Neuronal stem cell (in vitro differentiated cells): Measurements from ENCODE around the gene MREG.
"Not testable (repeated sequence)": the region's sequence is repeated elsewhere in the genome, so short reads cannot be mapped to it uniquely, and the experiment has no call there.

Experiments
- DNase-seq: peaks from one replicate; pipeline ENCODE4 v3.0.0-alpha.2; 2013; ENCODE audit warnings: low spot score
- H2AFZ ChIP-seq: one replicate; pipeline ENCODE4 v1.6.1; 2013; ENCODE audit warnings: mild to moderate bottlenecking, low read length, inconsistent platforms
- H2AK5ac ChIP-seq: 2 replicates; pipeline ENCODE4 v1.6.1; 2013; ENCODE audit warnings: low read depth, mild to moderate bottlenecking, inconsistent platforms, low read length, moderate library complexity, mixed read lengths
- H2BK120ac ChIP-seq: 2 replicates; pipeline ENCODE4 v1.6.1; 2013; ENCODE audit warnings: low read depth, mild to moderate bottlenecking, inconsistent platforms, low read length, moderate library complexity, mixed read lengths
- H2BK12ac ChIP-seq: one replicate; pipeline ENCODE4 v1.6.1; 2013; ENCODE audit warnings: low read length, inconsistent platforms
- H2BK15ac ChIP-seq: 2 replicates; pipeline ENCODE4 v1.6.1; 2013; ENCODE audit warnings: mild to moderate bottlenecking, low read length, inconsistent platforms, mixed read lengths
- H2BK5ac ChIP-seq: one replicate; pipeline ENCODE4 v1.6.1; 2013; ENCODE audit warnings: inconsistent platforms, mild to moderate bottlenecking, low read length, moderate library complexity
- H3K14ac ChIP-seq: one replicate; pipeline ENCODE4 v1.6.1; 2013; ENCODE audit warnings: low read length, inconsistent platforms
- H3K18ac ChIP-seq: 2 replicates; pipeline ENCODE4 v1.6.1; 2013; ENCODE audit warnings: low read length, inconsistent platforms
- H3K23ac ChIP-seq: 2 replicates; pipeline ENCODE4 v1.6.1; 2013; ENCODE audit warnings: low read depth, mild to moderate bottlenecking, mixed read lengths, low read length, inconsistent platforms; ENCODE audit not compliant: poor library complexity
- H3K27ac ChIP-seq: replicated peaks from 3 replicates; pipeline ENCODE4 v1.5.1; 2013; ENCODE audit warnings: low read length, inconsistent platforms
- H3K27me3 ChIP-seq, 3 experiments: 2 replicates each; pipeline ENCODE4 v1.6.1; 2013; ENCODE audit warnings: low read length in 3 of 3, mild to moderate bottlenecking in 2 of 3, inconsistent platforms in 1 of 3, low read depth in 1 of 3, mixed read lengths in 1 of 3, moderate library complexity in 1 of 3; ENCODE audit not compliant: control insufficient read depth in 3 of 3, insufficient read depth in 3 of 3
- H3K36me3 ChIP-seq, 2 donors: replicated peaks in 1 of 2; 2 replicates each; pipeline ENCODE4 v1.6.1; 2013; ENCODE audit warnings: low read length in 2 of 2; ENCODE audit not compliant: control insufficient read depth in 2 of 2, insufficient read depth in 2 of 2
- H3K4ac ChIP-seq: 2 replicates; pipeline ENCODE4 v1.6.1; 2013; ENCODE audit warnings: inconsistent platforms, mild to moderate bottlenecking, low read length, moderate library complexity
- H3K4me1 ChIP-seq, 2 donors: 1 replicate in 1 of 2; 2 replicates in 1 of 2; pipeline ENCODE4 v1.6.1; 2013; ENCODE audit warnings: low read length in 2 of 2, low read depth in 1 of 2; ENCODE audit not compliant: control insufficient read depth in 2 of 2, insufficient read depth in 1 of 2
- H3K4me2 ChIP-seq: one replicate; pipeline ENCODE4 v1.6.1; 2013; ENCODE audit warnings: mild to moderate bottlenecking, low read length, inconsistent platforms; ENCODE audit not compliant: insufficient read depth, poor library complexity, severe bottlenecking
- H3K4me3 ChIP-seq, 2 donors: 2 replicates each; pipeline ENCODE4 v1.5.1; 2013; ENCODE audit warnings: low read length in 2 of 2, mild to moderate bottlenecking in 2 of 2, inconsistent platforms in 1 of 2, moderate library complexity in 1 of 2
- H3K79me1 ChIP-seq: one replicate; pipeline ENCODE4 v1.6.1; 2013; ENCODE audit warnings: low read depth, mild to moderate bottlenecking, inconsistent platforms, low read length, moderate library complexity
- H3K9ac ChIP-seq: one replicate; pipeline ENCODE4 v1.6.1; 2013; ENCODE audit warnings: mild to moderate bottlenecking, low read depth, low read length, inconsistent platforms; ENCODE audit not compliant: poor library complexity
- H3K9me3 ChIP-seq, 2 donors: replicated peaks in 1 of 2; 2 replicates each; pipeline versions ENCODE3 to v1.6.1; 2013; ENCODE audit warnings: low read length in 2 of 2, mild to moderate bottlenecking in 2 of 2, inconsistent platforms in 1 of 2, low read depth in 1 of 2, mixed read lengths in 1 of 2, moderate library complexity in 1 of 2; ENCODE audit not compliant: control insufficient read depth in 2 of 2, insufficient read depth in 1 of 2
- H4K8ac ChIP-seq: one replicate; pipeline ENCODE4 v1.6.1; 2013; ENCODE audit warnings: low read depth, mild to moderate bottlenecking, inconsistent platforms, low read length, moderate library complexity
- H4K91ac ChIP-seq: one replicate; pipeline ENCODE4 v1.6.1; 2013; ENCODE audit warnings: low read length, low read depth, mild to moderate bottlenecking, inconsistent platforms; ENCODE audit not compliant: poor library complexity
- WGBS, 2 donors: extraction: QIAGEN DNeasy Blood & Tissue Kit; methylation state at CpG; one replicate each; pipeline ENCODE4 v1.1.7; 2013; ENCODE audit warnings: missing lambda C conversion rate in 2 of 2, mixed read lengths in 1 of 2; ENCODE audit not compliant: insufficient read length in 2 of 2, insufficient replicate concordance in 1 of 2; ENCODE audit errors: extremely low coverage in 2 of 2; 5-methylcytosine and 5-hydroxymethylcytosine counted together

The MREG gene

GRCh38 chr2:215958257-215958656 is 55.1 kb downstream of the MREG start:
- H3K36me3 ChIP-seq: no peaks in the 10 kb centered on the region
- no peak overlapping the region for H3K4me2 ChIP-seq
- H3K79me1 ChIP-seq: no peaks in the 10 kb centered on the region
- H3K27ac ChIP-seq: no peak overlapping the region
- H2AFZ ChIP-seq: no peak overlapping the region
- no peak overlapping the region for H2BK120ac ChIP-seq
- peaks cover 0 to 2% of the 10 kb centered on the region in 2 donors for H3K4me1 ChIP-seq
- H3K9ac ChIP-seq: no peak overlapping the region
- H2BK15ac ChIP-seq: no peak overlapping the region
- no peak overlapping the region for H4K91ac ChIP-seq
- no peak overlapping the region for H2BK12ac ChIP-seq
- H2AK5ac ChIP-seq: no peak overlapping the region
- no peak overlapping the region for H4K8ac ChIP-seq
- no peak overlapping the region for H3K4ac ChIP-seq
- H3K9me3 ChIP-seq: no peaks in the 10 kb centered on the region
- H2BK5ac ChIP-seq: no peak overlapping the region
- H3K14ac ChIP-seq: no peak overlapping the region
- WGBS, 2 donors: no CpG with 5 or more reads among the region's 4 CpGs
- H3K4me3 ChIP-seq: no peak overlapping the region
- H3K23ac ChIP-seq: no peak overlapping the region
- DNase-seq: no peak
- no peak overlapping the region for H3K18ac ChIP-seq
- H3K27me3 ChIP-seq: no peaks in the 10 kb centered on the region

GRCh38 chr2:215957354-215958122 is 55.8 kb downstream of the MREG start:
- H3K4ac ChIP-seq, H2BK12ac ChIP-seq, H3K14ac ChIP-seq, H3K18ac ChIP-seq, H2AFZ ChIP-seq, H3K9ac ChIP-seq, H3K9me3 ChIP-seq, H3K36me3 ChIP-seq, H3K4me1 ChIP-seq, H2BK15ac ChIP-seq, H2AK5ac ChIP-seq, H2BK5ac ChIP-seq, H3K79me1 ChIP-seq, H3K4me2 ChIP-seq, H3K4me3 ChIP-seq, DNase-seq, H4K8ac ChIP-seq, H3K27me3 ChIP-seq, H4K91ac ChIP-seq, H3K27ac ChIP-seq, H3K23ac ChIP-seq, H2BK120ac ChIP-seq: not testable (repeated sequence)
- WGBS, 2 donors: no CpG with 5 or more reads among the region's 10 CpGs

- no peak overlapping the region for H2BK15ac ChIP-seq
- no peak overlapping the region for H2BK5ac ChIP-seq
- H3K4me3 ChIP-seq: no peak overlapping the region
- H2BK120ac ChIP-seq: no peak overlapping the region
- no peaks in the 10 kb centered on the region for H3K36me3 ChIP-seq
- no peak for DNase-seq
- H2AFZ ChIP-seq: no peak overlapping the region
- H3K27ac ChIP-seq: no peak overlapping the region
- no peaks in the 10 kb centered on the region for H3K27me3 ChIP-seq
- H3K23ac ChIP-seq: no peak overlapping the region
- no peaks in the 10 kb centered on the region for H3K4me1 ChIP-seq
- H4K8ac ChIP-seq: no peak overlapping the region
- no peak overlapping the region for H3K9ac ChIP-seq
- no peak overlapping the region for H4K91ac ChIP-seq
- H3K14ac ChIP-seq: no peak overlapping the region
- no CpG with 5 or more reads among the region's 4 CpGs for WGBS, 2 donors
- H2BK12ac ChIP-seq: no peak overlapping the region
- no peak overlapping the region for H3K18ac ChIP-seq
- H3K79me1 ChIP-seq: no peaks in the 10 kb centered on the region
- H3K4me2 ChIP-seq: no peak overlapping the region
- no peak overlapping the region for H2AK5ac ChIP-seq
- no peaks in the 10 kb centered on the region for H3K9me3 ChIP-seq
- no peak overlapping the region for H3K4ac ChIP-seq
Observed at GRCh38 chr2:215952860-215953637, 60.3 kb downstream of the MREG start.

- no peak overlapping the region for H2AFZ ChIP-seq
- H3K4me2 ChIP-seq: no peak overlapping the region
- no peak overlapping the region for H4K8ac ChIP-seq
- no peaks in the 10 kb centered on the region for H3K27me3 ChIP-seq
- H2BK15ac ChIP-seq: no peak overlapping the region
- H3K4me1 ChIP-seq: no peaks in the 10 kb centered on the region
- no peak overlapping the region for H3K9ac ChIP-seq
- H2BK5ac ChIP-seq: no peak overlapping the region
- no peak overlapping the region for H3K18ac ChIP-seq
- no peak overlapping the region for H3K23ac ChIP-seq
- H3K14ac ChIP-seq: no peak overlapping the region
- H3K9me3 ChIP-seq: no peaks in the 10 kb centered on the region
- no peak for DNase-seq
- no peak overlapping the region for H2BK12ac ChIP-seq
- H2BK120ac ChIP-seq: no peak overlapping the region
- H4K91ac ChIP-seq: no peak overlapping the region
- WGBS, 2 donors: no CpG with 5 or more reads among the region's 3 CpGs
- H3K27ac ChIP-seq: no peak overlapping the region
- no peaks in the 10 kb centered on the region for H3K79me1 ChIP-seq
- H3K4ac ChIP-seq: no peak overlapping the region
- no peak overlapping the region for H2AK5ac ChIP-seq
- H3K36me3 ChIP-seq: no peaks in the 10 kb centered on the region
- H3K4me3 ChIP-seq: no peak overlapping the region
Observed at GRCh38 chr2:215951558-215951957, 61.8 kb downstream of the MREG start.
